NCI-H128 (cell line): ENCODE data around the gene OTX2.

Source experiments
- DNase-seq: peaks from one replicate; lab custom pipeline; 2025; ENCODE audit not compliant: unreplicated experiment; lab: John Stamatoyannopoulos, UW

OTX2 gene

DNA sequence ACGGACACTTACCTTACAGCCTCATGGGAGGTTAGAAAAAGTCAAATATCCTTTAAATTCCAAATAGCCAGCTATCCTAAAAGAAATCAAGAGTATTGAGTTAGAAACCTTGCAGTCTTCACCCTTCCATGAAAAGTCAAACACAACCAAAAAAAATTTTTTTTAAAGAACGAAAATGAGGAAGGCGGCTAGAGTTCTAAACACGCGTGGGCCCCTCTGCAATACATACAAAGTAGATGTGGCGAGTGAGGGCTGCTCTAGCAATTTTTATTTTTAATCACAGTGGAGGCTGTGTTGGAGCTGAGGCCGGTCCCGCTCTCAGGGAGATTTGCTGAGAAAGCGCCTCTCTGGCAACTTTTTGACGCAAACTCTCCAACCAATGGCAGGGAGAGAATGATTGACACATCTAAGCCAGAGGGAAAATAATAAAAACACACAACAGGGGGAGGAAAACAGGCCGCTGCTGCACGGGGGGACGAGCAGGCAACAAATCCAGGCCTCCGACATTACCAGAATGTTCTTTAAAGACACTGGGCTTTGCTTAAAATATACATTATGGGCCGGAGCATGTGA lies at the start of gene OTX2:
TSS of gene OTX2 (minus strand) at position 333 of the 573 bp plus-strand sequence. CDS start 5,023 bp downstream, outside the sequence.
- no peak for DNase-seq

- DNase-seq: no peak
Measured at GRCh38 chr14:56858422-56858821, 48.1 kb upstream of the OTX2 start.

GRCh38 chr14:56857216-56857615 lies 46.9 kb upstream of the OTX2 start:
- DNase-seq: no peak

- no peak for DNase-seq
Measured at GRCh38 chr14:56855891-56856461, 45.7 kb upstream of the OTX2 start.

GRCh38 chr14:56854325-56854724 lies 44.0 kb upstream of the OTX2 start:
- no peak for DNase-seq

- no peak for DNase-seq
Measured at GRCh38 chr14:56846970-56847930, 37.0 kb upstream of the OTX2 start.

DNA sequence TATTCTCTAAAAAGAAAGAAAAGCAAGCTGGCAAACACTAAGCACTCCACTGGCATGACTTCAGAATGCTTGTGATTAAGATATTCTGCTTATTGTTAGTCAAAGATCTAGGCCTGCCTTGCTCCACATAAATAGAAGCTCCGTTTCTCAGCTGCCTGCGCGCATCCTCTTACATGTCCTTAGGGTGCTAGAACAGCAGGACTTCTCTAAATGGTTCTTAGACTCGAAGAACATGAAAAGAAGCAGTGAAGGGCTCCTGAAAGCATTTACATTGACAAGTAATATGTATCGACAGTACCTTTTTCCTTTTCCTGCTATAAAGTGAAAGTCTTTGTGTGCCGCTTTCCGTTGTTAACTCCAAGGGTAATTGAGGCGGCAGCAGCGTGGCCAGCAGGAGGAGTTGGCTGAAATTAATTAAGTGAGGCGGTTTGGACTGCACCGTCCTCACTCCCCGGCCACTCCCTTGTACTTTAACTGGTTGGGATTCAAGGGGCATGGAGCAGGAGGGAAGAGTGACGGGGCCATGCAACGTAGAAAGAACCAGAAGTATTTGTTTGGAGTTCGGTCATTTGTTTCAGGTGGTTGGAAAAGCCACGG lies 34.2 kb upstream of the OTX2 start:
- DNase-seq: no peak

- DNase-seq: no peak
Measured at GRCh38 chr14:56841611-56842010, 31.3 kb upstream of the OTX2 start.

DNA sequence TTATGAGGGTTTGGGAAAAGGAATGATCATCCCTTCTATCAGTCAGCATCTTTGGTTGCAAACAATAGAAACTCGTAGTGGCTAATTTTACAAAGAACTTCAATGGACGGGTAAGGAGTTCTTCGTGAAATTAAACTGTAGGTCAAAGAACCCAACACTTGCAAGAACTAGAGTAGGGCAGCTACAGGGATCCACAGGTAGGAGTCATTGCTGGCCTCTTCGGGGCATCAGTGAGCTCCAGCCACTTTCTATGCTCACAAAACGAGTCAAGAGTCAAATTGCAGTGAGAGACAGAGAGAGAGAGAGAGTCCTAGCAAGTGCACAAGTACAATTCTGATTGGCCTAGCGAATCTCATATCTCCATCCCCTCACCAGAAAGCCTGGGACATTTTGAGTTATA lies 29.9 kb upstream of the OTX2 start:
- DNase-seq: no peak

DNA sequence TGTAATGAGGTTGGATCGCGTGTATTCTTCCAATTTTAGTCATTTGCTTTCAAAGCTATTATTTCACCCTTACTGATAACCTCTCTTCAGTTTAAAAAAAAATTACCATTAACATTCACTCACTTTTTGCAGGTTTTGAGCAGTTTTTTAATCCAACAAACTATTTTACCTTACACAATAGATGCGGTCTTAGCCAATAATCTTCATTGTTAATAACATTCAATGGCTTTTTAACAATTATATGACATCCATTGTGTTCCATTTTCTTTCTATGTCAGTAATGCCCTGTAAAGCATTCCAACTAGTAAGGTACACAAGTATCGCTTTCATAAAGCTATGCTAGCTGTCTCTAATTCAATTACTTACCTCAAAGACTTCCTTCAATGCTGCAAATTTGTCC lies 18.9 kb upstream of the OTX2 start:
- no peak for DNase-seq

DNA sequence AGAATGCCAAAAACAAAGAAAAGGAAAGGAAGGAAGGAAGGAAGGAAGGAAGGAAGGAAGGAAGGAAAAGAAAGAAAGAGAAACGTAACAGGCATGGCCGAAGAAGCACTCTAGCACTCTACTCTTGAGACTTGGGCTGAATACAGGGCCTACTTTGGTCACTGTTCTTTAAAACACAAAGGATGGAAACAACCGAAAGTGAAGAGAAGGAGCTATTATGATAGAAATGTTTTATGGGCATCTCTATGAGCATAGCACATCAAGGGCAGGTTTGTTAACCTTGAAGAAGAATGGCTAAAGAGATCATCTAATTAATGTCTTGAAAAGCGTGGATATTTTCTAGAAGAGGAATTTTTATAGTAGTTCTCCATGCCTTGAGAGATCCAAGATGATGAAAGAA lies 15.9 kb upstream of the OTX2 start:
- DNase-seq: no peak

GRCh38 chr14:56821805-56822610 lies 11.7 kb upstream of the OTX2 start:
- DNase-seq: no peak

DNA sequence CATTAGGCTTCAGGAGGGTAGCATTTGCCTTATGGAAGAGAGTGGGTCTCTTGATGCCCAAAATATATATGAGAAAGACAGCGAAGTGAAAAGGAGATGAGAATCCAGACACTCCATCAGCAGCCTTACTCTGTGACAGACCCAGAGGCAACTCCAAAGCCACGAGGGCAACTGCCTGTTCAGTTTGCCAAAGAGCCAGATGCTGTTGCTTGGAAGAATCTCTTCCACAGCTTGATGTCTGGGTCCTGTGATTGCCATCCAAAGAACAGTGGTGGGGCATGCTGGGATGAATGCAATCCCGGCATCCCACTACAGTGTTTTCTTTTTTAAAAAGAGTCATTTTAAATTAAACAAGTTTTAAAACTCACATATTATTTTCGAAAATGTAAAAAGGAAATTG lies 10.9 kb upstream of the OTX2 start:
- no peak for DNase-seq

DNA sequence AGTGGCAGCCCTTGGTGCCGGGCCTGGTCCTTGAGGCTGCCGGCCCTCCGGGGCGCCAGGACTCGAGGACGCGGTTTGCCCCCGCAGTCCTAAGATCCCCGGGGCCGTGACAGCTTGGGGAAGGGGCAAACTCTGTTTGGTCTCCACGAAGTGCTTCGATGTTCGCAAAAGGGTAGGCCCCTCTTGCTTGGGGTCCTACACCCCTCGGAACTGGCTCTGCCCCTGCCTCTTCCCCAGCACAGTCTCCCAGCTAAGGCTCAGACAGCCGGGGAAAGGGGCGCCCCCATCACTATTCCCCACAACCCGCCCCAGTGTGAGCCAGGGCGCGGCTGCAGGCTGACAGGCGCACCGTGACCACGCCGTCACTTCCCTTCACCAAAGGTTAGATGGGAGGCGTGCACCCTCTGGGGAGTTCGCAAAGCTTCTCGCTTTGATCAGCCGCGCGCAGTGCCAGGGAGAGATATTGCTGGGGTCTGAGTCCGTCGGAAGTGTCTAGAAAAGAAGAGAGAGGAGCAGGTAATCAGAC lies 7.2 kb upstream of the OTX2 start:
- no peak for DNase-seq

GRCh38 chr14:56816574-56817391 lies 6.5 kb upstream of the OTX2 start:
- DNase-seq: no peak

DNA sequence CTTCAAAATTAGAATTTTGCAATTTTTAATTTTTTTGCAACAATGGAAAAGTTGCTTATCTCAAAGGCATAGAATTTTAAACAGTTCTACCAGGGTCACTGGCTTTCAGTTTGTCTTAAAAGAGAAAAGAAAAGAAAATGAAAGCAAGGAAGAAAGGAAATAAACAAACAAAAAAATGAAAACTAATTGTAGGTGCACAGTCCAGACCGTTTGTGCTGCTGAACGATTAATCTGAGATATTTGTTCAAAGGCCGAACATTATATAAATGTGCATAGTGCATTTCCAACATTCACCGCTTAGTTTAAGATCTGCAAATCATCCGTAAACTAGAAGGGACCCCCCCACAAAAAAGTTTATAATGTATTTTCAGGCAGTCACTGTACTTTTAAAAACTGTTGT lies 5.5 kb upstream of the OTX2 start:
- no peak for DNase-seq

GRCh38 chr14:56814969-56815700 lies 4.9 kb upstream of the OTX2 start:
- no peak for DNase-seq

- no peak for DNase-seq
Measured at GRCh38 chr14:56814519-56814959, 4.3 kb upstream of the OTX2 start.

DNA sequence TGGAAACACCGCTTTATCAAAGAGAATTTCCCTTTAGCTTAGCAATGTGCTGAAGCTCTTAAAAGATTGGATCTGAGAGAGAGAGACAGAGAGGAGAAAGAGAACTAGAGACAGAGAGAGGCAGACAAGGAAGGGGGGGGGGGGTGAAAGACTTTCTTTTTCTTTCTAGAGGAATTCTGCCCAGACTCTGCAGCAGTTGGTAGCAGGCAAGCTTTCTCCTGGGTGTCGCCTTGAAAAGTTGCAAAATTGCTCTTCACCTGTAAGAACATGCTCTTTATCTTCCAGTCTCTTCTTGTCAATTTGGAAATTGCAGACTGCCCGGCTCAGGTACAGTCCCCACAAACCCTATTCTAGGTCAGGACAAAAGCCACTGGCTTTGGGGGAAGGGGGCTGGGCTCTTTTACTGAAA lies 2.9 kb upstream of the OTX2 start:
- no peak for DNase-seq
